Kidney epithelial cell (primary cell): ENCODE measurements around the gene MARCHF5. TPM values are rescaled to one million over a fixed set of nuclear protein-coding genes. Genes with fewer than 3 reads are reported as not detected.

Experiments
- DNase-seq: peaks from one replicate; pipeline ENCODE4 v3.0.0-alpha.2; 2010; ENCODE audit warnings: low read depth
- H3K27me3 ChIP-seq: 2 replicates; pipeline ENCODE4 v1.6.0; 2011; ENCODE audit warnings: low read length; ENCODE audit not compliant: control insufficient read depth, insufficient read depth
- H3K36me3 ChIP-seq: 2 replicates; pipeline ENCODE4 v1.5.1; 2011; ENCODE audit warnings: low read length; ENCODE audit not compliant: control insufficient read depth, insufficient read depth
- H3K4me3 ChIP-seq: 2 replicates; pipeline ENCODE4 v1.5.1; 2011; ENCODE audit warnings: low read depth, mild to moderate bottlenecking, control low read depth, low read length
- total RNA-seq: library from RNA; depleted of rRNA; stranded (reverse); fragments of >200 nt; gene quantifications from 2 replicates; pipeline ENCODE4 v1.2.3, GENCODE V29; 2015
- TF ChIP-seq, protein P1 (sequence below): IDR thresholded peaks from 2 replicates; pipeline ENCODE4 v1.5.1; 2011; ENCODE audit warnings: mild to moderate bottlenecking, moderate library complexity, low read length, control low read depth, inconsistent platforms; ENCODE audit not compliant: insufficient read depth, poor library complexity, severe bottlenecking

Gene MARCHF5
- total RNA-seq, 1 donor from 2014 or later, result 15.3 TPM

DNA sequence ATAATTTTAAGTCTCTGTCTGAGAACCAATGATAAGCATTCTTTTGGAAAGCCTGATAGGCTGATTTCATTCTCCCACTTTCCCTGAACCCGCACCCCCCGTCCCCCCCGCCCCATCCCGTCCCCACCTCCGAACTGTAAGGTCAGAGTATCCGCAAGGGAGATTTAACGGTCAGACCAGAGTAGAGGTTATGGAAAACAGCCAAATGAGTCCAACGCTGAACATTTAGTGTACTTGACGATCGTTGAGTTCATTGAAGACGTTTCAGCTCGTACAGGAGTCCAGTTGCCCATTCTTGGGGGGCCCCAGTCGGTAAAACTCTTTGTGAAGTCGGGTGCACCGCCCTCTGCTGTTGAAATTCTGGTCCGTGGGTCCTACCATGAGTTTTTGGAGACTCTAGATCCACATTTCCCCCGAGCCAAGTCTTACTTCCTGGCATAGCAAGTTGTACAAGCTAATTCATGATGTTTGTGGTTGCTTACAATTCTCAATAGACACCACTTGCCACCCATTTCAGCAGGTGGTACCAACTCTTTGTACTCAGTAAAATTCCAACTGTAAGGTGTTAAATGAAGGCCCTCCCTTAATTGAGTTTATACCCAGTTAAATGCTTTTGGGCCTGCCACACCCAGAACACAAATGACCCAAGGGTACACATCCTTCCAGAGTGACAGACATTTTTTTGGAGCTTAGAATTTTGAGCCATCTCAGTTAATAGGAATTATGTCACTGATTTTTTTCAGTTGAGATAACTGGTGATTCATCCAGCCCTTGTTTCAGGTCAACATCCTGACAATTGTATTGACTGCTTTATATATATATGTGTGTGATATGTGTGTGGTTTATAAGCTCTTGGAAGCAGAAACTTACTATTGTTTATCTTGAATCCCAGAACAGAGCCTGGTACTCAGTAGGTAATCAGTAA is 1.2 kb downstream of the MARCHF5 start:
- TF ChIP-seq, protein P1, sequence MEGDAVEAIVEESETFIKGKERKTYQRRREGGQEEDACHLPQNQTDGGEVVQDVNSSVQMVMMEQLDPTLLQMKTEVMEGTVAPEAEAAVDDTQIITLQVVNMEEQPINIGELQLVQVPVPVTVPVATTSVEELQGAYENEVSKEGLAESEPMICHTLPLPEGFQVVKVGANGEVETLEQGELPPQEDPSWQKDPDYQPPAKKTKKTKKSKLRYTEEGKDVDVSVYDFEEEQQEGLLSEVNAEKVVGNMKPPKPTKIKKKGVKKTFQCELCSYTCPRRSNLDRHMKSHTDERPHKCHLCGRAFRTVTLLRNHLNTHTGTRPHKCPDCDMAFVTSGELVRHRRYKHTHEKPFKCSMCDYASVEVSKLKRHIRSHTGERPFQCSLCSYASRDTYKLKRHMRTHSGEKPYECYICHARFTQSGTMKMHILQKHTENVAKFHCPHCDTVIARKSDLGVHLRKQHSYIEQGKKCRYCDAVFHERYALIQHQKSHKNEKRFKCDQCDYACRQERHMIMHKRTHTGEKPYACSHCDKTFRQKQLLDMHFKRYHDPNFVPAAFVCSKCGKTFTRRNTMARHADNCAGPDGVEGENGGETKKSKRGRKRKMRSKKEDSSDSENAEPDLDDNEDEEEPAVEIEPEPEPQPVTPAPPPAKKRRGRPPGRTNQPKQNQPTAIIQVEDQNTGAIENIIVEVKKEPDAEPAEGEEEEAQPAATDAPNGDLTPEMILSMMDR, result peak; percentile 54
- no peaks in the 10 kb centered on the region for H3K36me3 ChIP-seq
- DNase-seq, result no peak
- H3K4me3 ChIP-seq, result peak overlapping the region; percentile 66
- H3K27me3 ChIP-seq, result no peaks in the 10 kb centered on the region

DNA sequence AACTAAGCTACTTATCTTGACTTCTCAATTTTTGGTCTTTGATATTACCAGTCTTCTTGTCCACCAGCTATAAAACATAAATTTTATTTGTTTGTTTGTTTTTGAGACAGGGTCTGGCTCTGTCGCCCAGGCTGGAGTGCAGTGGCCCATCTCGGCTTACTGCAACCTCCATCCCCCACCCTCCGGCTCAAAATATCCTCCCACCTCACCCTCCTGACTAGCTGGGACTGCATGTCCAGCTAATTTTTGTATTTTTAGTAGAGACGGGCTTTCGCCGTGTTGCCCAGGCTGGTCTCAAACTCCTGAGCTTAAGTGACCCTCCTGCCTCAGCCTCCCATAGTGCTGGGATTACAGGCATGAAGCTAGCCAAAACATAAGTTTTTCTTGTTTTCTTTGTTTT is 7.5 kb downstream of the MARCHF5 start:
- no peak for DNase-seq
- H3K36me3 ChIP-seq, result no peaks in the 10 kb centered on the region

DNA sequence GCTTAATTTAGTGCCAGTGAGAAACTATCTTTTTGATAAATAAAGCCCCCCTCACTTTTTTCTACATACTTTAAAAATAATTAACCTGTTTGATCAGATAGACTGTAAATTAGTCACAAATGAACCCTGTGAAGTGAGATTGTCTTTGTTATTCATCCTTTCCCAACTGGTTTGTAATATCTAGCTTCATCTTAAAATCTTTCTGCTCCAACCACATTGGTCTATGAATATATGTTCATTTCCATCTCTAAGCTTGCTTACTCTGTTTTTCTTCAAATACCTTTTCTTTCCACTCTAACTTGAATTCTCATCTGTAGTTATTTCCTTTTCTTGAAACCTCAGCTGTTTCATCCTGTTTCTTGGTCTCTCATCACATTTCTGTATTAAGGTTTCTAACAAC is 12.1 kb downstream of the MARCHF5 start:
- H3K27me3 ChIP-seq, result no peaks in the 10 kb centered on the region
- TF ChIP-seq, protein P1, result no peak
- no peaks in the 10 kb centered on the region for H3K36me3 ChIP-seq
- no peak overlapping the region for H3K4me3 ChIP-seq
- DNase-seq, result no peak

More for the DNA sequence above, 7.5 kb downstream of the MARCHF5 start:
- no peak overlapping the region for H3K4me3 ChIP-seq
- H3K27me3 ChIP-seq, result no peaks in the 10 kb centered on the region
- TF ChIP-seq, protein P1, result no peak

DNA sequence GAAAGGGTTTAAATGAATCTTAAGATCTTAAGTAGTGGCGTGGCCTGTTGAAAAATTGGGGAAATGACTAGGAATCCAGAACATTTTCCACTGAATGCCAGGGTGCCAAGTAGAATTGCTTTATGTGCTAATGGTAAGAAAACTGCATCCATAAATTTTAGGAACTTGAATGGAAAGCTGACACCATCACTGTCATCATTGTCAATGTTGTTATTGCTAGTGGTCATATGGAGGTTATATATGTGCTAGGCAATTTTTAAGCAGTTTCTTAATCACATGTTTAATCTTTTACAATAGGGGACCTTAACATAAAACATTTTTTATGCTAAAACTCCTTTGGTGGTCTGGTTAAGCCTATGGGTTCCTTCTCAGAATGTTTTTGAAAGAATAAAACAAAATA is 13.1 kb downstream of the MARCHF5 start:
- TF ChIP-seq, protein P1, result no peak
- H3K4me3 ChIP-seq, result no peak overlapping the region
- no peaks in the 10 kb centered on the region for H3K36me3 ChIP-seq
- no peak for DNase-seq
- no peaks in the 10 kb centered on the region for H3K27me3 ChIP-seq

DNA sequence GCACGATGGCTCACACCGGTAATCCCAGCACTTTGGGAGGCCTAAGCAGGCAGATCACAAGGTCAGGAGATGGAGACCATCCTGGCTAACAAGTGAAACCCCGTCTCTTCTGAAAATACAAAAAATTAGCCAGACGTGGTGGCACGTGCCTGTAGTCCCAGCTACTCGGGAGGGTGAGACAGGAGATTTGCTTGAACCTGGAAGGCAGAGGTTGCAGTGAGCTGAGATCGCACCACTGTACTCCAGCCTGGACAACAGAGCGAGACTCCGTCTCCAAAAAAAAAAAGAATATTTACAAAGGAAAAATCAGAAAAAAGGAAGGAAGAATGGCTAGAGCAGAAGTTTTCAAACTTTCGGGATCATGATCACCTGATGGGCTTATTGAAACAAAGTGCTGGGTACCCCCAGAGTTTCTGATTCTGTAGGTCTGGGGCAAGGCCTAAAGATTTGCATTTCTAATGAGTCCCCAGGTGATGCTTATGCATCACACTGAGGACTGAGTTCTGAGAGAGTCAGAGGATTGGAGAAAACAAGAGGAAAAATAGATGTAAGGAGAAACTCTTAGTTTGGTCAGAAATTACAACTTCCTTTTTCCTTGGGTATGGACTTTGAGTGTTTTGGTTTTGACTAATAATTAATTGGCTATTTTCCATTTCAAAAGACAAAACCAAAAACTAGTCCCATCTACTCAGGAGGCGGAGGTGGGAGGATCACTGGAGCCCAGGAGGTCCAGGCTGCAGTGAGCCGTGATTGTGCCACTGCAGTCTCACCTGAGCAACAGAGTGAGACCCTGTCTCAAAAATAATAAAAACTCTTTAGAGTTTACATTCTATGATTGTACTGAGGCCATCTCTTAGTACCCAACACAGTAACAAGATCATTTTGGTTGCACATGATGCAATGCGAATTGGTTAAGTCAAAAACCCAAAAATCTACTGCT is 14.4 kb downstream of the MARCHF5 start:
- Histone ChIP-seq H3K4me3 (no peak overlapping the region), H3K27me3 (no peaks in the 10 kb centered on the region), H3K36me3 (no peaks in the 10 kb centered on the region)
- no peak for DNase-seq
- TF ChIP-seq, protein P1, result no peak
